Liver (tissue), 9 donors: ENCODE results near the gene ZAP70. TPM values are rescaled to one million over a fixed set of nuclear protein-coding genes. Genes with fewer than 3 reads are reported as not detected.

Experiments used
- DNase-seq: peaks from one replicate; pipeline ENCODE4 v3.0.0-alpha.2; 2017; ENCODE audit warnings: low spot score
- H3K27ac ChIP-seq, 2 donors: one replicate each; pipeline ENCODE4 v1.7.0; 2013; ENCODE audit warnings: inconsistent platforms in 2 of 2, low read length in 2 of 2, control low read depth in 1 of 2, low read depth in 1 of 2, mild to moderate bottlenecking in 1 of 2
- H3K27me3 ChIP-seq, 4 donors: one replicate each; pipeline versions ENCODE4 v1.6.1 to v1.7.0; 2013; ENCODE audit warnings: low read length in 3 of 4, inconsistent platforms in 1 of 4, mild to moderate bottlenecking in 1 of 4, moderate library complexity in 1 of 4; ENCODE audit not compliant: control insufficient read depth in 4 of 4, insufficient read depth in 4 of 4
- H3K36me3 ChIP-seq, 4 donors: one replicate each; pipeline versions ENCODE4 v1.6.1 to v1.7.0; 2013; ENCODE audit warnings: low read length in 3 of 4, mild to moderate bottlenecking in 3 of 4, low read depth in 1 of 4, moderate library complexity in 1 of 4; ENCODE audit not compliant: control insufficient read depth in 4 of 4, insufficient read depth in 3 of 4
- H3K4me1 ChIP-seq, 4 donors: one replicate each; pipeline versions ENCODE4 v1.6.1 to v1.7.0; 2013; ENCODE audit warnings: low read length in 3 of 4, mild to moderate bottlenecking in 3 of 4, moderate library complexity in 1 of 4; ENCODE audit not compliant: control insufficient read depth in 4 of 4, insufficient read depth in 4 of 4
- H3K4me3 ChIP-seq, 3 donors: one replicate each; pipeline versions ENCODE4 v1.6.1 to v1.7.0; 2013; ENCODE audit warnings: low read length in 3 of 3, control low read depth in 1 of 3, low read depth in 1 of 3, mild to moderate bottlenecking in 1 of 3
- H3K9ac ChIP-seq, 2 donors: one replicate each; pipeline ENCODE4 v1.7.0; 2013; ENCODE audit warnings: low read length in 2 of 2, mild to moderate bottlenecking in 2 of 2, moderate library complexity in 2 of 2, control low read depth in 1 of 2, low read depth in 1 of 2
- H3K9me3 ChIP-seq, 4 donors: one replicate each; pipeline versions ENCODE4 v1.6.1 to v1.7.0; 2013; ENCODE audit warnings: low read length in 3 of 4; ENCODE audit not compliant: control insufficient read depth in 4 of 4
- ATF3 ChIP-seq: IDR thresholded peaks from 2 replicates; pipeline ENCODE4 v1.6.1; 2016; ENCODE audit warnings: antibody characterized with exemption
- CTCF ChIP-seq: fragments of 150-350 bp; IDR thresholded peaks from 2 replicates; pipeline ENCODE4 v1.5.1; 2017; ENCODE audit warnings: improper control_type of control experiment, low read depth, low read length; ENCODE audit not compliant: missing input control
- EGR1 ChIP-seq, 2 donors: IDR thresholded peaks; 2 replicates each; pipeline ENCODE4 v1.6.1; 2016 to 2018; ENCODE audit warnings: antibody characterized with exemption in 2 of 2, low read depth in 2 of 2
- FOXA1 ChIP-seq: IDR thresholded peaks from 2 replicates; pipeline ENCODE4 v1.6.1; 2016; ENCODE audit warnings: antibody characterized with exemption
- FOXA2 ChIP-seq: IDR thresholded peaks from 2 replicates; pipeline ENCODE4 v1.6.1; 2016; ENCODE audit warnings: antibody characterized with exemption
- GABPA ChIP-seq, 2 donors: IDR thresholded peaks in 1 of 2; conservative IDR thresholded peaks in 1 of 2; 2 replicates each; pipeline ENCODE4 v1.6.1; 2016; ENCODE audit warnings: antibody characterized with exemption in 2 of 2, mild to moderate bottlenecking in 1 of 2, moderate library complexity in 1 of 2
- HNF4A ChIP-seq, 2 donors: conservative IDR thresholded peaks; 2 replicates each; pipeline ENCODE4 v1.6.1; 2016; ENCODE audit warnings: antibody characterized with exemption in 2 of 2, mild to moderate bottlenecking in 2 of 2
- HNF4G ChIP-seq: IDR thresholded peaks from 2 replicates; pipeline ENCODE4 v1.6.1; 2016; ENCODE audit warnings: antibody characterized with exemption
- JUND ChIP-seq, 2 donors: IDR thresholded peaks; 2 replicates each; pipeline ENCODE4 v1.6.1; 2016; ENCODE audit warnings: antibody characterized with exemption in 2 of 2
- MAX ChIP-seq: IDR thresholded peaks from 2 replicates; pipeline ENCODE4 v1.6.1; 2016; ENCODE audit warnings: antibody characterized with exemption
- NR2F2 ChIP-seq: IDR thresholded peaks from 2 replicates; pipeline ENCODE4 v1.6.1; 2016; ENCODE audit warnings: antibody characterized with exemption
- RAD21 ChIP-seq, 2 donors: IDR thresholded peaks; 2 replicates each; pipeline ENCODE4 v1.6.1; 2016; ENCODE audit warnings: antibody characterized with exemption in 2 of 2, mild to moderate bottlenecking in 2 of 2
- REST ChIP-seq: IDR thresholded peaks from 2 replicates; pipeline ENCODE4 v1.6.1; 2016; ENCODE audit warnings: antibody characterized with exemption, mild to moderate bottlenecking
- RXRA ChIP-seq, 2 donors: IDR thresholded peaks; 2 replicates each; pipeline ENCODE4 v1.6.1; 2017 to 2018; ENCODE audit warnings: antibody characterized with exemption in 2 of 2, mild to moderate bottlenecking in 1 of 2
- YY1 ChIP-seq: IDR thresholded peaks from 2 replicates; pipeline ENCODE4 v1.6.1; 2016; ENCODE audit warnings: antibody characterized with exemption, mild to moderate bottlenecking
- ZBTB33 ChIP-seq: IDR thresholded peaks from 2 replicates; pipeline ENCODE4 v1.6.1; 2016; ENCODE audit warnings: antibody characterized with exemption
- WGBS: extraction: QIAGEN DNeasy Blood & Tissue Kit; methylation state at CpG from one replicate; pipeline ENCODE4 v1.1.7; 2013; 5-methylcytosine and 5-hydroxymethylcytosine counted together
- polyA plus RNA-seq, 2 donors: library from polyadenylated mRNA; stranded (reverse) in 1 of 2; unstranded in 1 of 2; fragments of 200-250 nt in 1 of 2; fragments of >200 nt in 1 of 2; fragmentation: Nextera tagmentation in 1 of 2; extraction: Ambion mirVana in 1 of 2; gene quantifications; one replicate each; pipeline versions ENCODE4 v1.2.1 to v1.2.3, GENCODE V29; 2013 to 2015
- total RNA-seq, 2 donors: library from RNA; depleted of rRNA; stranded (reverse); fragments of >200 nt; gene quantifications; one replicate each; pipeline ENCODE4 v1.2.3, GENCODE V29; 2014
- donor health status: healthy.
- donor health status: healthy.
- donor health status: healthy.
- donor health status: healthy.
- donor health status: healthy.

ZAP70 gene
- total and polyA plus RNA-seq, 4 donors = 1.2 to 4.9 (median 1.4) TPM

- no peak overlapping the region for H3K9ac ChIP-seq
- H3K36me3 ChIP-seq = no peaks in the 10 kb centered on the region
- H3K4me1 ChIP-seq = peaks cover 0 to 5% (median 0%) of the 10 kb centered on the region in 4 donors
- H3K4me3 ChIP-seq = no peak overlapping the region
- H3K27ac ChIP-seq = no peak overlapping the region
- no peak for DNase-seq
- H3K9me3 ChIP-seq = no peaks in the 10 kb centered on the region
- TF ChIP-seq JUND (IDR thresholded peaks at IDR 0.05) (no peak), MAX (no peak), FOXA2 (no peak)
- 95% methylated on average over 5 of the region's 5 CpGs for WGBS
- H3K27me3 ChIP-seq = no peaks in the 10 kb centered on the region
Measured at GRCh38 chr2:97695744-97696143, 17.6 kb upstream of the ZAP70 start.

GRCh38 chr2:97697252-97698235 lies 15.8 kb upstream of the ZAP70 start:
- Histone ChIP-seq H3K4me1 (peaks cover 0 to 5% (median 0%) of the 10 kb centered on the region in 4 donors), H3K27me3 (no peaks in the 10 kb centered on the region), H3K9me3 (no peaks in the 10 kb centered on the region), H3K9ac (no peak overlapping the region), H3K27ac (no peak overlapping the region), H3K4me3 (no peak overlapping the region), H3K36me3 (no peaks in the 10 kb centered on the region)
- WGBS = 26% methylated on average over 14 of the region's 14 CpGs
- peak; percentile 21 for TF ChIP-seq MAX
- no peak for TF ChIP-seq NR2F2
- TF ChIP-seq YY1 = peak; percentile 93
- peak; percentile 99 for TF ChIP-seq CTCF
- no peak for TF ChIP-seq JUND (IDR thresholded peaks at IDR 0.05)
- no peak for TF ChIP-seq ZBTB33
- TF ChIP-seq HNF4A (conservative IDR thresholded peaks at IDR 0.05) = no peak
- TF ChIP-seq FOXA1 = no peak
- no peak for TF ChIP-seq EGR1 (IDR thresholded peaks at IDR 0.05; ENCODE audit: low read depth in 2 of 2)
- TF ChIP-seq REST = no peak
- peak; percentile 100 for TF ChIP-seq RAD21 (IDR thresholded peaks at IDR 0.05)
- no peak for TF ChIP-seq GABPA (IDR thresholded peaks at IDR 0.05 in 1 of 2, conservative IDR thresholded peaks at IDR 0.05 in 1 of 2)
- no peak for TF ChIP-seq RXRA (IDR thresholded peaks at IDR 0.05)
- TF ChIP-seq ATF3 = no peak
- TF ChIP-seq HNF4G = no peak
- peak; percentile 93 for DNase-seq
